ENCODE results near the gene PITPNM1. TPM values are rescaled to one million over a fixed set of nuclear protein-coding genes. Genes with fewer than 3 reads are reported as not detected.

The PITPNM1 gene
- total and polyA plus RNA-seq, 7 donors = 3.2 to 69.1 (median 16.0) TPM

- TF ChIP-seq POLR2AphosphoS5 (IDR thresholded peaks at IDR 0.05) = peak; percentile 37 to 74 (median 72)
- peak in 1 of 2 donors; percentile 37 for TF ChIP-seq POLR2A (IDR thresholded peaks at IDR 0.05)
- no peak for TF ChIP-seq EP300 (IDR thresholded peaks at IDR 0.05)
- 11% methylated on average over 56 of the region's 56 CpGs for WGBS, 2 donors
- Histone ChIP-seq H3K27ac (peak overlapping the region; percentile 88 to 95 (median 92)), H3K9me3 (no peaks in the 10 kb centered on the region), H3K4me1 (peaks cover 0 to 46% (median 38%) of the 10 kb centered on the region in 4 donors), H3K4me3 (peak overlapping the region; percentile 46 to 68 (median 52)), H3K27me3 (no peaks in the 10 kb centered on the region), H3K36me3 (no peaks in the 10 kb centered on the region)
- intact Hi-C loops (cut with DNase I) = loop anchor here (1.0 kb wide), 1 partner anchor 21 kb away; the partner anchor contains the start of gene CORO1B
- DNase-seq = peak; percentile 95
These were observed 40.6 kb downstream of the PITPNM1 start for GRCh38 chr11:67464411-67465188.

DNA sequence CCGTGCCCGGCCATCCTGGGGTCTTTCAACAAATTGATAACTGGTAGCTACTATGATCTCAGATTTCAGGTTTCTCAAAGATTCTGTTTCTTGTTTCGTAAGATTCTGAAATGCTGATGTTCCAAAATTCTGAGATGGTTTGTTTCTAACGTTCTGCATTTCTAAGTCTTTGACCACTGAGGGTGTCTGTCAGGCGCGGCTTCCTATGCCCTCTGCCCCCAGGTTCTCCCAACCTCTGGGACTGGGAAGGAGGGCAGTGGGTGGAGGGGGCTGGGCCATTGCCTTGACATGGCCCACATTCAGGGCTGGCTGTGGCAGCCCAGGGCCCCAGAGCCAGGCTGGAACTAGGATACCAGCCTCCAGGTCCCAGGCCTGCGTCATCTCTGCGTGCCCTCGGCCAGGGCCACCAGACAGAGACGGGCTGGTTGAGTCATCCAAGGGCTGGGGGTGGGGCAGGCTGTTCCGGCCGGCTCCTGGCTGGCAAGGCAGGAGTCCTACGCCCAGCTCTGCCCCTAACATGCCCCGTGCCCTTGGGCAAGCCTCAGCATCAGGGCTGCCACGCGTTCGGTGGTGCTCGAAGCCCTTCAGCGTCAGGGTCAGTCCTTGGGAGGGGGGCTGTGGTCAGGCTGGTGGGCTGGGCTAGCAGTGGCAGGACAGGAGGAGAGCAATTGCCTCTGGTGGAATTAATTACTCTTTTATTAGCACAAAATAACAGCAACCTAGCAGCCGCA is 41.3 kb downstream of the PITPNM1 start:
- peak overlapping the region; percentile 46 to 68 (median 52) for H3K4me3 ChIP-seq
- H3K36me3 ChIP-seq = no peaks in the 10 kb centered on the region
- WGBS, 2 donors = 76 to 86% methylated on average over 20 of the region's 20 CpGs
- no peaks in the 10 kb centered on the region for H3K27me3 ChIP-seq
- peak overlapping the region; percentile 88 to 95 (median 92) for H3K27ac ChIP-seq
- no peaks in the 10 kb centered on the region for H3K9me3 ChIP-seq
- TF ChIP-seq, protein P1, sequence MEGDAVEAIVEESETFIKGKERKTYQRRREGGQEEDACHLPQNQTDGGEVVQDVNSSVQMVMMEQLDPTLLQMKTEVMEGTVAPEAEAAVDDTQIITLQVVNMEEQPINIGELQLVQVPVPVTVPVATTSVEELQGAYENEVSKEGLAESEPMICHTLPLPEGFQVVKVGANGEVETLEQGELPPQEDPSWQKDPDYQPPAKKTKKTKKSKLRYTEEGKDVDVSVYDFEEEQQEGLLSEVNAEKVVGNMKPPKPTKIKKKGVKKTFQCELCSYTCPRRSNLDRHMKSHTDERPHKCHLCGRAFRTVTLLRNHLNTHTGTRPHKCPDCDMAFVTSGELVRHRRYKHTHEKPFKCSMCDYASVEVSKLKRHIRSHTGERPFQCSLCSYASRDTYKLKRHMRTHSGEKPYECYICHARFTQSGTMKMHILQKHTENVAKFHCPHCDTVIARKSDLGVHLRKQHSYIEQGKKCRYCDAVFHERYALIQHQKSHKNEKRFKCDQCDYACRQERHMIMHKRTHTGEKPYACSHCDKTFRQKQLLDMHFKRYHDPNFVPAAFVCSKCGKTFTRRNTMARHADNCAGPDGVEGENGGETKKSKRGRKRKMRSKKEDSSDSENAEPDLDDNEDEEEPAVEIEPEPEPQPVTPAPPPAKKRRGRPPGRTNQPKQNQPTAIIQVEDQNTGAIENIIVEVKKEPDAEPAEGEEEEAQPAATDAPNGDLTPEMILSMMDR (IDR thresholded peaks at IDR 0.05) = no peak
- TF ChIP-seq POLR2AphosphoS5 (IDR thresholded peaks at IDR 0.05) = peak in 3 of 4 donors; percentile 23 to 39 (median 25)
- no peak for TF ChIP-seq POLR2A (IDR thresholded peaks at IDR 0.05)
- DNase-seq = peak; percentile 90
- intact Hi-C loops (cut with DNase I) = loop anchor here (1.0 kb wide), 1 partner anchor 21 kb away; the partner anchor contains the start of gene CORO1B
- H3K4me1 ChIP-seq = peaks cover 0 to 43% (median 37%) of the 10 kb centered on the region in 4 donors

GRCh38 chr11:67463186-67463585 is 42.0 kb downstream of the PITPNM1 start:
- peaks cover 0 to 39% (median 32%) of the 10 kb centered on the region in 4 donors for H3K4me1 ChIP-seq
- intact Hi-C loops (cut with DNase I) = no loop called here
- H3K36me3 ChIP-seq = no peaks in the 10 kb centered on the region
- H3K9me3 ChIP-seq = no peaks in the 10 kb centered on the region
- no peak for TF ChIP-seq POLR2AphosphoS5 (IDR thresholded peaks at IDR 0.05)
- TF ChIP-seq, protein P1 (IDR thresholded peaks at IDR 0.05) = no peak
- no peak for TF ChIP-seq POLR2A (IDR thresholded peaks at IDR 0.05)
- no peak for TF ChIP-seq EP300 (IDR thresholded peaks at IDR 0.05)
- no peak for DNase-seq
- H3K27me3 ChIP-seq = no peaks in the 10 kb centered on the region
- WGBS, 2 donors = 89 to 93% methylated on average over 10 of the region's 10 CpGs
- peak overlapping the region; percentile 88 to 95 (median 92) for H3K27ac ChIP-seq
- no peak overlapping the region for H3K4me3 ChIP-seq

DNA sequence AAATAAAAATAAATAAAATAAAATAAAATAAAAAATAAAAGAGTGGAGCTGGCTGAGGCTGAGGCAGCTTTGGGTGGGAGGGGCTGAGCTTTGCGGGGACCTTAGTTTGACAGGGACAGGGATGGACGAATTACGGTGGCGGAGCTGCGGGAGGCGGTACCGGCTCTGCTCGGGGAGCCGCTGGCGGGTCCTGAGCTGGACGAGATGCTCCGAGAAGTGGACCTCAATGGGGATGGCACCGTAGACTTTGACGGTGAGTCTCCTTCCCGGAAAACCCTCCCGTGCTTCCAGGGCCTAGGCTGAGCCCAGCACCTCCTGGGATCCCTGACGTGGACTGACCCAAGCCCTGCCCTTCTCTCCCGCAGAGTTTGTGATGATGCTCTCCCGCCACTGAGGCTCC is 46.9 kb downstream of the PITPNM1 start:
- 93% methylated on average over 19 of the region's 19 CpGs for WGBS, 2 donors

More for the DNA sequence above, 46.9 kb downstream of the PITPNM1 start:
- Histone ChIP-seq H3K27me3 (no peaks in the 10 kb centered on the region), H3K4me1 (peaks cover 0 to under 1% (median 0%) of the 10 kb centered on the region in 4 donors), H3K9me3 (no peaks in the 10 kb centered on the region), H3K4me3 (no peak overlapping the region), H3K36me3 (no peaks in the 10 kb centered on the region), H3K27ac (no peak overlapping the region)
- intact Hi-C loops (cut with DNase I) = no loop called here
- TF ChIP-seq, protein P1 (IDR thresholded peaks at IDR 0.05) = no peak
- TF ChIP-seq POLR2AphosphoS5 (IDR thresholded peaks at IDR 0.05) = no peak
- no peak for TF ChIP-seq POLR2A (IDR thresholded peaks at IDR 0.05)
- TF ChIP-seq EP300 (IDR thresholded peaks at IDR 0.05) = no peak
- peak; percentile 58 for DNase-seq

All from sigmoid colon (tissue), 7 donors.